GM19395 (cell line): Measurements from ENCODE around the gene SLC4A3.

ENCODE experiments used
- ATAC-seq: cut with Tn5 transposase; IDR thresholded peaks from one replicate; pipeline ENCODE4 v1.9.1; 2021; ENCODE audit warnings: mild to moderate bottlenecking, moderate library complexity; ENCODE audit not compliant: unreplicated experiment

SLC4A3 gene

GRCh38 chr2:219613461-219614070 lies 13.9 kb upstream of the SLC4A3 start:
- no peak for ATAC-seq

GRCh38 chr2:219614076-219614860 lies 13.2 kb upstream of the SLC4A3 start:
- no peak for ATAC-seq

- no peak for ATAC-seq
Measured at GRCh38 chr2:219615036-219615435, 12.4 kb upstream of the SLC4A3 start.

- ATAC-seq, result no peak
Measured at GRCh38 chr2:219615894-219616293, 11.5 kb upstream of the SLC4A3 start.

GRCh38 chr2:219616550-219616949 lies 10.9 kb upstream of the SLC4A3 start:
- ATAC-seq, result no peak

- ATAC-seq, result no peak
Measured at GRCh38 chr2:219618733-219619122, 8.7 kb upstream of the SLC4A3 start.

- no peak for ATAC-seq
Measured at GRCh38 chr2:219619235-219619634, 8.2 kb upstream of the SLC4A3 start.

GRCh38 chr2:219620546-219620945 lies 6.9 kb upstream of the SLC4A3 start:
- ATAC-seq, result no peak

- ATAC-seq, result no peak
Measured at GRCh38 chr2:219621935-219622334, 5.5 kb upstream of the SLC4A3 start.

- no peak for ATAC-seq
Measured at GRCh38 chr2:219622472-219622871, 5.0 kb upstream of the SLC4A3 start.

- ATAC-seq, result no peak
Measured at GRCh38 chr2:219624565-219624964, 2.9 kb upstream of the SLC4A3 start.

- no peak for ATAC-seq
Measured at GRCh38 chr2:219625179-219625578, 2.3 kb upstream of the SLC4A3 start.

GRCh38 chr2:219626540-219626939 lies 890 bp upstream of the SLC4A3 start:
- no peak for ATAC-seq

- no peak for ATAC-seq
Measured at GRCh38 chr2:219628235-219628985, 980 bp downstream of the SLC4A3 start.

- no peak for ATAC-seq
Measured at GRCh38 chr2:219628986-219629901, 1.8 kb downstream of the SLC4A3 start.

GRCh38 chr2:219629976-219630695 lies 2.7 kb downstream of the SLC4A3 start:
- ATAC-seq, result no peak

GRCh38 chr2:219630770-219631405 lies 3.5 kb downstream of the SLC4A3 start:
- no peak for ATAC-seq

- ATAC-seq, result no peak
Measured at GRCh38 chr2:219631406-219631891, 4.0 kb downstream of the SLC4A3 start.

- ATAC-seq, result no peak
Measured at GRCh38 chr2:219631904-219632759, 4.7 kb downstream of the SLC4A3 start.
